KMS-11 (cell line): Measurements from ENCODE around the gene PBRM1.
A peak's percentile ranks its signal among the peaks of the same experiment; 100 is the strongest.

Experiments used
- H2AFZ ChIP-seq: fragments of 200-600 bp; sonication (generic); 2 replicates; pipeline ENCODE4 v1.6.1; 2016; ENCODE audit warnings: antibody characterized with exemption, mixed run types, low read depth
- H3K27ac ChIP-seq: fragments of 200-600 bp; sonication (generic); 2 replicates; pipeline ENCODE4 v1.6.1; 2016; ENCODE audit warnings: mild to moderate bottlenecking, mixed run types
- H3K27me3 ChIP-seq: fragments of 200-600 bp; sonication (generic); 2 replicates; pipeline ENCODE4 v1.6.1; 2017; ENCODE audit warnings: mild to moderate bottlenecking, low read depth, mixed run types, moderate library complexity; ENCODE audit not compliant: insufficient read depth
- H3K36me3 ChIP-seq: fragments of 200-600 bp; sonication (generic); 2 replicates; pipeline ENCODE4 v1.6.1; 2017; ENCODE audit warnings: mild to moderate bottlenecking, mixed run types; ENCODE audit not compliant: insufficient read depth
- H3K4me1 ChIP-seq: fragments of 200-600 bp; sonication (generic); 2 replicates; pipeline ENCODE4 v1.6.1; 2016; ENCODE audit warnings: mild to moderate bottlenecking, low read depth, mixed run types; ENCODE audit not compliant: poor library complexity, severe bottlenecking
- H3K4me2 ChIP-seq: fragments of 200-600 bp; sonication (generic); 2 replicates; pipeline ENCODE4 v1.7.0; 2016; ENCODE audit warnings: mild to moderate bottlenecking, mixed run types
- H3K4me3 ChIP-seq: fragments of 200-600 bp; sonication (generic); IDR thresholded peaks from 2 replicates; pipeline ENCODE4 v1.6.1; 2017; ENCODE audit warnings: low read depth, low read length, mixed read lengths; ENCODE audit not compliant: insufficient read depth
- H3K79me2 ChIP-seq: fragments of 200-600 bp; sonication (generic); 2 replicates; pipeline ENCODE4 v1.6.1; 2016; ENCODE audit warnings: low read depth, mixed run types; ENCODE audit not compliant: insufficient read depth
- H3K9ac ChIP-seq: fragments of 200-600 bp; sonication (generic); 2 replicates; pipeline ENCODE4 v1.6.1; 2016; ENCODE audit warnings: mild to moderate bottlenecking, mixed run types
- H4K20me1 ChIP-seq: fragments of 200-600 bp; sonication (generic); 2 replicates; pipeline ENCODE4 v1.6.1; 2016; ENCODE audit warnings: mild to moderate bottlenecking, mixed run types; ENCODE audit not compliant: insufficient read depth
- CTCF ChIP-seq: fragments of 200-600 bp; sonication (generic); conservative IDR thresholded peaks from 2 replicates; pipeline ENCODE4 v1.6.1; 2017; ENCODE audit warnings: low read depth, mild to moderate bottlenecking, antibody characterized with exemption, low read length, moderate library complexity, mixed read lengths

PBRM1 gene

GRCh38 chr3:52533623-52534280, 152.0 kb downstream of the PBRM1 start, which contains the start of gene NT5DC2:
NT5DC2 (minus strand) TSS chr3:52533857; CDS start chr3:52533737, 120 bp downstream.
- Histone ChIP-seq H3K9ac (peak within 1 kb of the TSS; percentile 41), H3K27me3 (no peaks in the 10 kb centered on the region), H2AFZ (peak within 1 kb of the TSS; percentile 34), H4K20me1 (no peaks in the 10 kb centered on the region), H3K27ac (no peak within 1 kb of the TSS), H3K4me3 (no peak within 1 kb of the TSS), H3K79me2 (peaks cover 27% of the 10 kb centered on the region; the same call in 1 of the 2 replicates), H3K4me2 (peak within 1 kb of the TSS; percentile 68), H3K36me3 (no peaks in the 10 kb centered on the region), H3K4me1 (peaks cover 13% of the 10 kb centered on the region)
- no peak for TF ChIP-seq CTCF

- Histone ChIP-seq H3K36me3 (no peaks in the 10 kb centered on the region), H3K27ac (no peak overlapping the region), H3K27me3 (no peaks in the 10 kb centered on the region), H3K9ac (peak overlapping the region; percentile 41), H3K4me3 (no peak overlapping the region), H3K4me1 (peaks cover 6% of the 10 kb centered on the region), H3K79me2 (peaks cover 20% of the 10 kb centered on the region; the same call in 1 of the 2 replicates), H3K4me2 (peak overlapping the region; percentile 68), H4K20me1 (no peaks in the 10 kb centered on the region), H2AFZ (peak overlapping the region; percentile 34)
- TF ChIP-seq CTCF: no peak
Observed at GRCh38 chr3:52532838-52533622, 152.7 kb downstream of the PBRM1 start.

- H3K9ac ChIP-seq: peak overlapping the region; percentile 41; the same call in 1 of the 2 replicates
- no peak for TF ChIP-seq CTCF
- H2AFZ ChIP-seq: no peak overlapping the region
- H3K4me3 ChIP-seq: no peak overlapping the region
- peaks cover 14% of the 10 kb centered on the region; the same call in 1 of the 2 replicates for H3K79me2 ChIP-seq
- H3K4me2 ChIP-seq: peak overlapping the region; percentile 68; the same call in 1 of the 2 replicates
- H3K27me3 ChIP-seq: no peaks in the 10 kb centered on the region
- H3K27ac ChIP-seq: no peak overlapping the region
- no peaks in the 10 kb centered on the region for H3K36me3 ChIP-seq
- H3K4me1 ChIP-seq: peaks cover under 1% of the 10 kb centered on the region
- H4K20me1 ChIP-seq: no peaks in the 10 kb centered on the region
Observed at GRCh38 chr3:52532517-52532837, 153.2 kb downstream of the PBRM1 start.

- no peaks in the 10 kb centered on the region for H3K36me3 ChIP-seq
- no peaks in the 10 kb centered on the region for H3K27me3 ChIP-seq
- peak overlapping the region; percentile 68; the same call in 1 of the 2 replicates for H3K4me2 ChIP-seq
- H3K79me2 ChIP-seq: peaks cover 10% of the 10 kb centered on the region; the same call in 1 of the 2 replicates
- TF ChIP-seq CTCF: no peak
- no peaks in the 10 kb centered on the region for H4K20me1 ChIP-seq
- no peaks in the 10 kb centered on the region for H3K4me1 ChIP-seq
- no peak overlapping the region for H3K4me3 ChIP-seq
- no peak overlapping the region for H2AFZ ChIP-seq
- H3K27ac ChIP-seq: no peak overlapping the region
- peak overlapping the region; percentile 41; the same call in 1 of the 2 replicates for H3K9ac ChIP-seq
Observed at GRCh38 chr3:52531860-52532516, 153.7 kb downstream of the PBRM1 start.
